WTC11 (cell line): ENCODE measurements around the gene MRPL14. TPM values are rescaled to one million over a fixed set of nuclear protein-coding genes. Genes with fewer than 3 reads are reported as not detected.
A peak's percentile ranks its signal among the peaks of the same experiment; 100 is the strongest.

Experiments used
- ATAC-seq: fragments of 200-7000 bp; cut with Tn5 transposase; 2 replicates; pipeline ENCODE4 v1.10.0; 2021; ENCODE audit warnings: mild to moderate bottlenecking, moderate library complexity
- CTCF ChIA-PET: fragments of 300-600 bp; sonication (Branson Sonifier 250); formaldehyde crosslinking; loops from one replicate; lab custom pipeline; 2021; ENCODE audit warnings: antibody characterized with exemption; lab: Charles Lee
- POLR2A ChIA-PET: fragments of 350-600 bp; sonication (Branson Sonifier 250); formaldehyde crosslinking; loops from one replicate; lab custom pipeline; 2021; ENCODE audit warnings: antibody characterized with exemption; lab: Charles Lee
- DNase-seq: peaks from one replicate; pipeline ENCODE4 v3.0.0; 2021; ENCODE audit warnings: low spot score
- H3K27ac Mint-ChIP-seq: 2 replicates; pipeline ENCODE4 v1.8.0; 2021; ENCODE audit warnings: mixed read lengths
- H3K27me3 Mint-ChIP-seq: 2 replicates; pipeline ENCODE4 v1.8.0; 2021; ENCODE audit warnings: low read depth, mild to moderate bottlenecking, moderate library complexity, mixed read lengths
- H3K36me3 Mint-ChIP-seq: 2 replicates; pipeline ENCODE4 v1.8.0; 2021; ENCODE audit warnings: mixed read lengths
- H3K4me1 Mint-ChIP-seq: 2 replicates; pipeline ENCODE4 v1.8.0; 2022; ENCODE audit warnings: mixed read lengths
- H3K4me3 Mint-ChIP-seq: 2 replicates; pipeline ENCODE4 v1.8.0; 2021; ENCODE audit warnings: mild to moderate bottlenecking, moderate library complexity, mixed read lengths
- H3K9me3 Mint-ChIP-seq: 2 replicates; pipeline ENCODE4 v1.8.0; 2021; ENCODE audit warnings: mixed read lengths
- CREM ChIP-seq: sonication (generic); formaldehyde crosslinking; IDR thresholded peaks from 2 replicates; pipeline ENCODE4 v1.8.1; 2022; ENCODE audit warnings: mild to moderate bottlenecking, missing genetic modification reagents, moderate library complexity
- E2F4 ChIP-seq: sonication (generic); formaldehyde crosslinking; IDR thresholded peaks from 2 replicates; pipeline ENCODE4 v1.8.1; 2022; ENCODE audit warnings: low read depth, mild to moderate bottlenecking, moderate library complexity, missing genetic modification reagents, borderline replicate concordance
- ELF4 ChIP-seq: sonication (generic); formaldehyde crosslinking; IDR thresholded peaks from 2 replicates; pipeline ENCODE4 v1.8.1; 2022; ENCODE audit warnings: low read depth, mild to moderate bottlenecking, moderate library complexity, missing genetic modification reagents
- FOXJ3 ChIP-seq: sonication (generic); formaldehyde crosslinking; IDR thresholded peaks from 2 replicates; pipeline ENCODE4 v1.9.0; 2021; ENCODE audit warnings: missing genetic modification reagents, mild to moderate bottlenecking, borderline replicate concordance
- FOXP1 ChIP-seq: sonication (generic); formaldehyde crosslinking; IDR thresholded peaks from 2 replicates; pipeline ENCODE4 v1.8.0; 2022; ENCODE audit warnings: missing genetic modification reagents, mild to moderate bottlenecking, moderate library complexity, borderline replicate concordance
- GRHL2 ChIP-seq: fragments of 250-450 bp; sonication (Bioruptor Pico); IDR thresholded peaks from 2 replicates; pipeline ENCODE4 v1.8.0; 2022; ENCODE audit warnings: mild to moderate bottlenecking, moderate library complexity; ENCODE audit not compliant: insufficient replicate concordance, severe bottlenecking
- JUN ChIP-seq: sonication (generic); formaldehyde crosslinking; IDR thresholded peaks from 2 replicates; pipeline ENCODE4 v1.8.0; 2023; ENCODE audit warnings: mild to moderate bottlenecking, missing genetic modification reagents
- MXD4 ChIP-seq: fragments of 250-450 bp; sonication (Bioruptor Pico); IDR thresholded peaks from 2 replicates; pipeline ENCODE4 v1.8.0; 2021; ENCODE audit warnings: mild to moderate bottlenecking, moderate library complexity, borderline replicate concordance
- MYBL2 ChIP-seq: sonication (generic); formaldehyde crosslinking; IDR thresholded peaks from 2 replicates; pipeline ENCODE4 v1.8.1; 2023; ENCODE audit warnings: mild to moderate bottlenecking, moderate library complexity, missing genetic modification reagents
- TEAD1 ChIP-seq: sonication (generic); formaldehyde crosslinking; IDR thresholded peaks from 2 replicates; pipeline ENCODE4 v1.8.0; 2022; ENCODE audit warnings: mild to moderate bottlenecking, missing genetic modification reagents
- ZNF317 ChIP-seq: sonication (generic); formaldehyde crosslinking; IDR thresholded peaks from 2 replicates; pipeline ENCODE4 v1.8.1; 2023; ENCODE audit warnings: low read depth, mild to moderate bottlenecking, moderate library complexity, missing genetic modification reagents, borderline replicate concordance
- ZNF423 ChIP-seq: fragments of 250-450 bp; sonication (Bioruptor Pico); IDR thresholded peaks from 2 replicates; pipeline ENCODE4 v2.1.2; 2022; ENCODE audit warnings: mild to moderate bottlenecking, moderate library complexity
- total RNA-seq: library from RNA; stranded (reverse); gene quantifications from 3 replicates; pipeline ENCODE4 v1.2.3, GENCODE V29; 2021
- TF ChIP-seq, protein P1 (sequence below): sonication (generic); formaldehyde crosslinking; IDR thresholded peaks from 2 replicates; pipeline ENCODE4 v1.8.1; 2022; ENCODE audit warnings: mild to moderate bottlenecking, missing genetic modification reagents, moderate library complexity, borderline replicate concordance
- TF ChIP-seq, protein P2 (sequence below): fragments of 250-450 bp; sonication (Bioruptor Pico); IDR thresholded peaks from 2 replicates; pipeline ENCODE4 v1.9.0; 2021; ENCODE audit warnings: mild to moderate bottlenecking
- TF ChIP-seq, protein P3 (sequence below): sonication (generic); formaldehyde crosslinking; IDR thresholded peaks from 2 replicates; pipeline ENCODE4 v1.8.0; 2022; ENCODE audit warnings: mild to moderate bottlenecking, missing genetic modification reagents
- TF ChIP-seq, protein P4 (sequence below): fragments of 250-450 bp; sonication (Bioruptor Pico); IDR thresholded peaks from 2 replicates; pipeline ENCODE4 v1.8.0; 2021; ENCODE audit warnings: mild to moderate bottlenecking
- TF ChIP-seq, protein P5 (sequence below): sonication (generic); formaldehyde crosslinking; IDR thresholded peaks from 2 replicates; pipeline ENCODE4 v1.8.1; 2023; ENCODE audit warnings: mild to moderate bottlenecking, moderate library complexity, missing genetic modification reagents
- TF ChIP-seq, protein P6 (sequence below): fragments of 250-450 bp; sonication (Bioruptor Pico); IDR thresholded peaks from 2 replicates; pipeline ENCODE4 v1.9.0; 2021; ENCODE audit warnings: mild to moderate bottlenecking

The MRPL14 gene
- total RNA-seq, 1 experiment from 2014 or later, result 74.2 TPM

DNA sequence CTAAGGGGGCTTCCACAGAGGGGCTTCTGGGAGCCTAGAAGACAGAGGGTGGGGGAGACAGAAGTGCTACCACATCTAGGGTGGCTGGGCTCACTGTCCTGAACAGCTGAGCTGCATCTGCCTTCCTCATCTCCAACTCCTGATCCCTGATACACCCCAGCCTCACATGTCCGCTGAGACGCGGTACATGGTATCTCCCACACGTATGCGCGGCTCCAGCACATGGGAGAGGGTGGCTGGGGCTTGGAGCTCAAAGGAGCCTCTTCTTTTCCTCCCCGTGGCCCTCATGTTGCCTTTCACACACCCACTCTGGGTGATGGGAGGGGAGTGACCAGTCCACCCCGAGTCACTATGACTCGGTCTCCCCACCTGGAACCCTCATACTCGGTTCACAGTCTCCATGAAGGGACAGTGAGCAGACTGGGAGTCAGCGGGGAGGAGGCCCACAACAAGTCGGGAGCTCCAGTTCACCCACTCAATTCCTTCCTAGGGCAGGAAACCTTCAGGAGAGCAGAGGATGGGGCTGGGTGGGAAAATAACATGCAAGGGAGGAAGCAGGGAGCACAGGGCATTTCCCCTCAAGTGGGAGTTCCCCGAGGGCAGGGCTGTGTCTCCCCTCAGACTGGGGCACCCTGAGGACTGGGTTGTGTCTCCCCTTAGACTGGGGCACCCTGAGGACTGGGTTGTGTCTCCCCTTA lies 61.7 kb downstream of the MRPL14 start:
- no peak overlapping the region for H3K4me3 Mint-ChIP-seq
- no peak overlapping the region for H3K27ac Mint-ChIP-seq
- H3K9me3 Mint-ChIP-seq, result no peaks in the 10 kb centered on the region
- peaks cover 15% of the 10 kb centered on the region for H3K4me1 Mint-ChIP-seq
- no peaks in the 10 kb centered on the region; the same call in 1 of the 2 replicates for H3K27me3 Mint-ChIP-seq
- H3K36me3 Mint-ChIP-seq, result no peaks in the 10 kb centered on the region
- DNase-seq (no peak), ATAC-seq (no peak)
- no peak for TF ChIP-seq GRHL2 (CRISPR knock-in tag)
- TF ChIP-seq, protein P1, sequence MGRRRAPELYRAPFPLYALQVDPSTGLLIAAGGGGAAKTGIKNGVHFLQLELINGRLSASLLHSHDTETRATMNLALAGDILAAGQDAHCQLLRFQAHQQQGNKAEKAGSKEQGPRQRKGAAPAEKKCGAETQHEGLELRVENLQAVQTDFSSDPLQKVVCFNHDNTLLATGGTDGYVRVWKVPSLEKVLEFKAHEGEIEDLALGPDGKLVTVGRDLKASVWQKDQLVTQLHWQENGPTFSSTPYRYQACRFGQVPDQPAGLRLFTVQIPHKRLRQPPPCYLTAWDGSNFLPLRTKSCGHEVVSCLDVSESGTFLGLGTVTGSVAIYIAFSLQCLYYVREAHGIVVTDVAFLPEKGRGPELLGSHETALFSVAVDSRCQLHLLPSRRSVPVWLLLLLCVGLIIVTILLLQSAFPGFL (CRISPR knock-in tag), result no peak
- no peak for TF ChIP-seq JUN
- POLR2A ChIA-PET, result interaction anchor here (1.1 to 1.3 kb wide), 2 partner anchors 100 to 112 kb away, joined by 3 to 5 read pairs; no protein-coding TSS in a partner anchor
- CTCF ChIA-PET, result interaction anchor here (2.0 to 5.3 kb wide), 4 partner anchors 9 to 112 kb away, joined by 10 to 96 read pairs (median 41); no protein-coding TSS in a partner anchor

- no peak for TF ChIP-seq TEAD1
- no peak for TF ChIP-seq MXD4 (CRISPR knock-in tag)
- TF ChIP-seq FOXJ3 (CRISPR knock-in tag), result no peak
- TF ChIP-seq CREM (CRISPR knock-in tag), result no peak
- no peak for TF ChIP-seq MYBL2 (CRISPR knock-in tag)
- TF ChIP-seq, protein P2, sequence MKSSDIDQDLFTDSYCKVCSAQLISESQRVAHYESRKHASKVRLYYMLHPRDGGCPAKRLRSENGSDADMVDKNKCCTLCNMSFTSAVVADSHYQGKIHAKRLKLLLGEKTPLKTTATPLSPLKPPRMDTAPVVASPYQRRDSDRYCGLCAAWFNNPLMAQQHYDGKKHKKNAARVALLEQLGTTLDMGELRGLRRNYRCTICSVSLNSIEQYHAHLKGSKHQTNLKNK (CRISPR knock-in tag), result no peak
- TF ChIP-seq, protein P3, sequence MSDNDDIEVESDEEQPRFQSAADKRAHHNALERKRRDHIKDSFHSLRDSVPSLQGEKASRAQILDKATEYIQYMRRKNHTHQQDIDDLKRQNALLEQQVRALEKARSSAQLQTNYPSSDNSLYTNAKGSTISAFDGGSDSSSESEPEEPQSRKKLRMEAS, result no peak
- TF ChIP-seq ZNF423 (CRISPR knock-in tag), result no peak
- TF ChIP-seq, all 79 proteins: peak for 0
- Mint-ChIP-seq H3K4me3 (no peak overlapping the region), H3K36me3 (peaks cover 3% of the 10 kb centered on the region; the same call in 1 of the 2 replicates), H3K9me3 (peaks cover 3% of the 10 kb centered on the region), H3K4me1 (peaks cover 15% of the 10 kb centered on the region), H3K27ac (no peak overlapping the region), H3K27me3 (no peaks in the 10 kb centered on the region; the same call in 1 of the 2 replicates)
- DNase-seq (no peak), ATAC-seq (no peak)
- POLR2A ChIA-PET, result interaction anchor here (1.1 to 1.3 kb wide), 2 partner anchors 100 to 111 kb away, joined by 3 to 5 read pairs; no protein-coding TSS in a partner anchor
- CTCF ChIA-PET, result interaction anchor here (0.7 to 5.3 kb wide), 6 partner anchors 9 to 397 kb away, joined by 3 to 96 read pairs (median 22); no protein-coding TSS in a partner anchor
These were observed 62.3 kb downstream of the MRPL14 start for GRCh38 chr6:44064948-44065272.

DNA sequence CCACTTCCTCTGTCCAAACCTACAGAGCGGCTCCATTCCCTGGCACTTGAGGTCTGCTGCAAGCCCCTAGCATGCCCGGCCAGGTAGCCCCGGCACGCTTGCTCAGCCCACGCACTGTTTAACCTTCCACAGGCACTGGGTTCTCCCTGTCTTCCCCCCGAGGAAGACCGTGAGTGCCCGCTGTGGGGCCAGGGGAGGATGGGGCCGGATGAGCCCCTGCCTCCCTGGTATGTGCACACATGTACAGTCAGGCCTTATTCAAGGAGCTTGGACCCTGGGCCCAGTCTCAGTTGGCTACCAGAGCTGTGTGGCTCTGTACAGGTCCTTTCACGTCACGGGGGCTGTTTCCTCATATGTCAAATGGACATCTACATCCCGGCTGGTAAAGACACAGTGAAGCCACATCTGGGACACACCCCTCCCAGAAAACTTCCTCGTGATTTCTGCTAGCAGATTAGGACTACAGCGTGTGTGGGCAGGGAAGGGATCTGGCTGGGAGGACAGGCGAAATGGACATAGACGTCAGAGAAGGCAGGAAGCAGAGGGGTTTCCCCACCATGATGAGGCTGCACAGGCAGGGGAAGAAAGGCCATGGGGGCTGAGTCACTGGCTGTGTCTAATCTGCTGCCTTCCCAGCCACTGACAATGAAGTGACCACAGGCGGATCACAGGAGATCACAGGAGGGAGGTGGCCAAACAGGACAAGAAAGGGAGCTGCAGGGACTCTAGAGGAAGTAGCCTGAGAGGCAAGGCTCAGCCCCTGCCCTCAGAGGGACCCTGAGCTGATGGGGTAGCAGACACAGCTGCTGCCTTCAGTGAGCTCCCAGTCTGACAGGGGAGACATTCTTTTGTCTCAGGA lies 62.9 kb downstream of the MRPL14 start:
- DNase-seq, result no peak
- Mint-ChIP-seq H3K4me1 (peaks cover 15% of the 10 kb centered on the region), H3K27ac (peak overlapping the region; percentile 2; the same call in 1 of the 2 replicates), H3K9me3 (peaks cover 9% of the 10 kb centered on the region), H3K36me3 (peaks cover 7% of the 10 kb centered on the region; the same call in 1 of the 2 replicates), H3K27me3 (no peaks in the 10 kb centered on the region; the same call in 1 of the 2 replicates), H3K4me3 (no peak overlapping the region)
- no peak for ATAC-seq
- ChIA-PET CTCF (interaction anchor here (0.7 to 5.3 kb wide), 16 partner anchors 10 to 419 kb away, joined by 3 to 96 read pairs (median 10); partner anchors contain the start of genes RSPH9 and VEGFA), POLR2A (interaction anchor here (1.1 to 1.3 kb wide), 2 partner anchors 99 to 110 kb away, joined by 3 to 5 read pairs; no protein-coding TSS in a partner anchor)
- TF ChIP-seq ELF4 (CRISPR knock-in tag), result no peak
- no peak for TF ChIP-seq FOXP1 (CRISPR knock-in tag)
- no peak for TF ChIP-seq E2F4 (CRISPR knock-in tag)
- TF ChIP-seq ZNF317 (CRISPR knock-in tag), result no peak
- TF ChIP-seq, protein P4, sequence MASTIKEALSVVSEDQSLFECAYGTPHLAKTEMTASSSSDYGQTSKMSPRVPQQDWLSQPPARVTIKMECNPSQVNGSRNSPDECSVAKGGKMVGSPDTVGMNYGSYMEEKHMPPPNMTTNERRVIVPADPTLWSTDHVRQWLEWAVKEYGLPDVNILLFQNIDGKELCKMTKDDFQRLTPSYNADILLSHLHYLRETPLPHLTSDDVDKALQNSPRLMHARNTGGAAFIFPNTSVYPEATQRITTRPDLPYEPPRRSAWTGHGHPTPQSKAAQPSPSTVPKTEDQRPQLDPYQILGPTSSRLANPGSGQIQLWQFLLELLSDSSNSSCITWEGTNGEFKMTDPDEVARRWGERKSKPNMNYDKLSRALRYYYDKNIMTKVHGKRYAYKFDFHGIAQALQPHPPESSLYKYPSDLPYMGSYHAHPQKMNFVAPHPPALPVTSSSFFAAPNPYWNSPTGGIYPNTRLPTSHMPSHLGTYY (CRISPR knock-in tag), result no peak
- TF ChIP-seq, protein P5, sequence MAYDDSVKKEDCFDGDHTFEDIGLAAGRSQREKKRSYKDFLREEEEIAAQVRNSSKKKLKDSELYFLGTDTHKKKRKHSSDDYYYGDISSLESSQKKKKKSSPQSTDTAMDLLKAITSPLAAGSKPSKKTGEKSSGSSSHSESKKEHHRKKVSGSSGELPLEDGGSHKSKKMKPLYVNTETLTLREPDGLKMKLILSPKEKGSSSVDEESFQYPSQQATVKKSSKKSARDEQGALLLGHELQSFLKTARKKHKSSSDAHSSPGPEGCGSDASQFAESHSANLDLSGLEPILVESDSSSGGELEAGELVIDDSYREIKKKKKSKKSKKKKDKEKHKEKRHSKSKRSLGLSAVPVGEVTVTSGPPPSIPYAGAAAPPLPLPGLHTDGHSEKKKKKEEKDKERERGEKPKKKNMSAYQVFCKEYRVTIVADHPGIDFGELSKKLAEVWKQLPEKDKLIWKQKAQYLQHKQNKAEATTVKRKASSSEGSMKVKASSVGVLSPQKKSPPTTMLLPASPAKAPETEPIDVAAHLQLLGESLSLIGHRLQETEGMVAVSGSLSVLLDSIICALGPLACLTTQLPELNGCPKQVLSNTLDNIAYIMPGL (CRISPR knock-in tag), result no peak
- TF ChIP-seq, protein P6, sequence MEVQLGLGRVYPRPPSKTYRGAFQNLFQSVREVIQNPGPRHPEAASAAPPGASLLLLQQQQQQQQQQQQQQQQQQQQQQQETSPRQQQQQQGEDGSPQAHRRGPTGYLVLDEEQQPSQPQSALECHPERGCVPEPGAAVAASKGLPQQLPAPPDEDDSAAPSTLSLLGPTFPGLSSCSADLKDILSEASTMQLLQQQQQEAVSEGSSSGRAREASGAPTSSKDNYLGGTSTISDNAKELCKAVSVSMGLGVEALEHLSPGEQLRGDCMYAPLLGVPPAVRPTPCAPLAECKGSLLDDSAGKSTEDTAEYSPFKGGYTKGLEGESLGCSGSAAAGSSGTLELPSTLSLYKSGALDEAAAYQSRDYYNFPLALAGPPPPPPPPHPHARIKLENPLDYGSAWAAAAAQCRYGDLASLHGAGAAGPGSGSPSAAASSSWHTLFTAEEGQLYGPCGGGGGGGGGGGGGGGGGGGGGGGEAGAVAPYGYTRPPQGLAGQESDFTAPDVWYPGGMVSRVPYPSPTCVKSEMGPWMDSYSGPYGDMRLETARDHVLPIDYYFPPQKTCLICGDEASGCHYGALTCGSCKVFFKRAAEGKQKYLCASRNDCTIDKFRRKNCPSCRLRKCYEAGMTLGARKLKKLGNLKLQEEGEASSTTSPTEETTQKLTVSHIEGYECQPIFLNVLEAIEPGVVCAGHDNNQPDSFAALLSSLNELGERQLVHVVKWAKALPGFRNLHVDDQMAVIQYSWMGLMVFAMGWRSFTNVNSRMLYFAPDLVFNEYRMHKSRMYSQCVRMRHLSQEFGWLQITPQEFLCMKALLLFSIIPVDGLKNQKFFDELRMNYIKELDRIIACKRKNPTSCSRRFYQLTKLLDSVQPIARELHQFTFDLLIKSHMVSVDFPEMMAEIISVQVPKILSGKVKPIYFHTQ (CRISPR knock-in tag), result no peak
- TF ChIP-seq TEAD1, result no peak
